GM12891 (cell line): ENCODE measurements around the gene DSG4.

Experiments
- POLR2A ChIP-seq: IDR thresholded peaks from 2 replicates; pipeline ENCODE4 v1.6.1; 2011; ENCODE audit warnings: low read depth, low read length, control low read depth
- TAF1 ChIP-seq: IDR thresholded peaks from 2 replicates; pipeline ENCODE4 v1.6.1; 2011; ENCODE audit warnings: low read depth, low read length, control low read depth

- TF ChIP-seq TAF1 (no peak), POLR2A (no peak)
Measured at GRCh38 chr18:31439807-31440325, 63.3 kb downstream of the DSG4 start.
